ENCODE data around the gene NCK1. TPM values are rescaled to one million over a fixed set of nuclear protein-coding genes. Genes with fewer than 3 reads are reported as not detected.

The NCK1 gene
- total and polyA plus RNA-seq, 9 of the 15 experiments (the other 6 are each of a cell fraction or from before 2014, with no cell fraction given) = 17.3 to 30.5 (median 25.0) TPM

- TF ChIP-seq, protein P1, sequence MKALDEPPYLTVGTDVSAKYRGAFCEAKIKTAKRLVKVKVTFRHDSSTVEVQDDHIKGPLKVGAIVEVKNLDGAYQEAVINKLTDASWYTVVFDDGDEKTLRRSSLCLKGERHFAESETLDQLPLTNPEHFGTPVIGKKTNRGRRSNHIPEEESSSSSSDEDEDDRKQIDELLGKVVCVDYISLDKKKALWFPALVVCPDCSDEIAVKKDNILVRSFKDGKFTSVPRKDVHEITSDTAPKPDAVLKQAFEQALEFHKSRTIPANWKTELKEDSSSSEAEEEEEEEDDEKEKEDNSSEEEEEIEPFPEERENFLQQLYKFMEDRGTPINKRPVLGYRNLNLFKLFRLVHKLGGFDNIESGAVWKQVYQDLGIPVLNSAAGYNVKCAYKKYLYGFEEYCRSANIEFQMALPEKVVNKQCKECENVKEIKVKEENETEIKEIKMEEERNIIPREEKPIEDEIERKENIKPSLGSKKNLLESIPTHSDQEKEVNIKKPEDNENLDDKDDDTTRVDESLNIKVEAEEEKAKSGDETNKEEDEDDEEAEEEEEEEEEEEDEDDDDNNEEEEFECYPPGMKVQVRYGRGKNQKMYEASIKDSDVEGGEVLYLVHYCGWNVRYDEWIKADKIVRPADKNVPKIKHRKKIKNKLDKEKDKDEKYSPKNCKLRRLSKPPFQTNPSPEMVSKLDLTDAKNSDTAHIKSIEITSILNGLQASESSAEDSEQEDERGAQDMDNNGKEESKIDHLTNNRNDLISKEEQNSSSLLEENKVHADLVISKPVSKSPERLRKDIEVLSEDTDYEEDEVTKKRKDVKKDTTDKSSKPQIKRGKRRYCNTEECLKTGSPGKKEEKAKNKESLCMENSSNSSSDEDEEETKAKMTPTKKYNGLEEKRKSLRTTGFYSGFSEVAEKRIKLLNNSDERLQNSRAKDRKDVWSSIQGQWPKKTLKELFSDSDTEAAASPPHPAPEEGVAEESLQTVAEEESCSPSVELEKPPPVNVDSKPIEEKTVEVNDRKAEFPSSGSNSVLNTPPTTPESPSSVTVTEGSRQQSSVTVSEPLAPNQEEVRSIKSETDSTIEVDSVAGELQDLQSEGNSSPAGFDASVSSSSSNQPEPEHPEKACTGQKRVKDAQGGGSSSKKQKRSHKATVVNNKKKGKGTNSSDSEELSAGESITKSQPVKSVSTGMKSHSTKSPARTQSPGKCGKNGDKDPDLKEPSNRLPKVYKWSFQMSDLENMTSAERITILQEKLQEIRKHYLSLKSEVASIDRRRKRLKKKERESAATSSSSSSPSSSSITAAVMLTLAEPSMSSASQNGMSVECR (CRISPR knock-in tag; IDR thresholded peaks at IDR 0.05) = no peak
- TF ChIP-seq ZNF408 (CRISPR knock-in tag; IDR thresholded peaks at IDR 0.05; ENCODE audit: low read depth) (no peak), BCL6 (CRISPR knock-in tag; IDR thresholded peaks at IDR 0.05) (no peak), NELFE (IDR thresholded peaks at IDR 0.05; ENCODE audit: insufficient read depth, insufficient read length) (no peak)
Observed at GRCh38 chr3:136988651-136989050, 126.6 kb downstream of the NCK1 start (continued).

DNA sequence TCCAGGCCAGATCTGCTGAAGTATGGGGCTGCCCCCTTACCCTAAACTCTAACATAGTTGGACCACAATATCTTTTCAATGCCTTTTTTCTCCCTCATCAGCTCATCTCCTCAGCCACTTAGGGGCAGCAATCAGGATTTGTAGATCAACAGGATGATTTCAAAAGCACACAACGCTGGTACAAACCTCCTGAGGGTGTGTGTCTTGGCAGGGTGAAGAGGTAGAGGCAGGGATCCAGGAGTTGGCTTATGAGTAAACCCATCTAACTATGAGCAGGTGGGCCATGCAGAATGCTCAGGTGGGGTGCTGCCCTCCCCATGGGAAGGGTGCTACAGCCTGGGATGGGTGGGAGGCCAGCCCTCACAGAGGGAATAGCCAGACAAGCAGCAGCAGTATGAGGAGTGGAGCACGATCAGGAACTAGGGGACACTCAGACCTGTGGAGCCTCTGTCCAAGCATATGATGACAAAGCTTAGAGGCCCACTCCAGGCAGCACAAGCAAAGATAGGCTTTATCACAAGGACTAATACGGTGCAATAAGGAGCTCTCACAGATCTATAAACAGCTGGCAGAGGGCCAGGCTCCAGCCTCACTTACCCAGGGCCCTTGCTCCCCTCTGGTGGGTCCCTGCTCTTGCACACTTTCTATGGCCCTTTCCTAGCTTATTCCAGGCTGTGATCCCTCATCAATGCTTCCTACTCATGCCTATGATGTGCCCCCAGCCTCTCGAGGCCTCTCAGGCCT lies 127.9 kb downstream of the NCK1 start:
- Histone ChIP-seq H4K20me1 (replicated peaks; ENCODE audit: control insufficient read depth, insufficient read depth, low read length) (no peaks in the 10 kb centered on the region), H3K27me3 (ENCODE audit: control insufficient read depth in 2 of 2, insufficient read depth in 2 of 2, low read length in 2 of 2) (no peaks in the 10 kb centered on the region), H3K9me3 (replicated peaks; ENCODE audit: control insufficient read depth, insufficient read depth, low read depth, low read length) (no peaks in the 10 kb centered on the region), H3K79me2 (ENCODE audit: control insufficient read depth, insufficient read depth, low read length) (no peaks in the 10 kb centered on the region), H3K36me3 (ENCODE audit: control insufficient read depth, insufficient read depth, low read length) (no peaks in the 10 kb centered on the region), H3K27ac (ENCODE audit: extremely low read depth, low read depth, low read length) (no peak overlapping the region), H3K4me3 (no peak overlapping the region), H3K9ac (ENCODE audit: insufficient read depth in 1 of 2, low read depth in 2 of 2, low read length in 2 of 2) (peak overlapping the region in 1 of 2 experiments; percentile 35; a peak in 1 of 4 replicates), H3K4me1 (replicated peaks in 1 of 2; ENCODE audit: control insufficient read depth in 2 of 2, insufficient read depth in 2 of 2, low read length in 2 of 2) (no peaks in the 10 kb centered on the region; a peak in 1 of 5 replicates), H3K9me1 (ENCODE audit: control insufficient read depth, insufficient read depth, low read length) (no peaks in the 10 kb centered on the region), H2AFZ (ENCODE audit: low read depth, low read length) (no peak overlapping the region), H3K4me2 (ENCODE audit: insufficient read depth, low read length) (no peak overlapping the region)
- in situ Hi-C loops (cut with MboI) = no loop called here
- 31% methylated on average over 3 of the region's 4 CpGs for WGBS (ENCODE audit: insufficient coverage, low coverage, missing lambda C conversion rate)
- FAIRE-seq (no peak), ATAC-seq (peak; percentile 58), DNase-seq (ENCODE audit: extremely low read depth in 1 of 4, low spot score in 3 of 4) (peak in 1 of 4 experiments; percentile 4)
- BruUV-seq (replicated peaks) = no TSS peak
- CTCF ChIA-PET (ENCODE audit: low intra/inter-chr PET ratio) = no interaction called here
- TF ChIP-seq PHF21A (IDR thresholded peaks at IDR 0.05; ENCODE audit: borderline replicate concordance, low read depth) = no peak
- TF ChIP-seq NFIC (IDR thresholded peaks at IDR 0.05) = peak; percentile 26; the same call in 1 of the 2 replicates
- POLR2A ChIA-PET = interaction anchor here (0.8 kb wide), 1 partner anchor 128 kb away, joined by 3 read pairs; the partner anchor contains the start of gene NCK1
- intact Hi-C loops (cut with micrococcal nuclease) = no loop called here
